Activated CD4-positive, CD25-positive, alpha-beta regulatory T cell treated with anti-CD3 and anti-CD28 coated beads, Interleukin-2, amount 50 U/mL, for 16 hours (primary cell): ENCODE measurements around the gene ZNF724.
"Not testable (repeated sequence)": the region's sequence is repeated elsewhere in the genome, so short reads cannot be mapped to it uniquely, and the experiment has no call there.

Experiments
- DNase-seq: peaks from one replicate; pipeline ENCODE4 v3.0.0-alpha.2; 2020; ENCODE audit warnings: low read depth, low spot score

ZNF724 gene

DNA sequence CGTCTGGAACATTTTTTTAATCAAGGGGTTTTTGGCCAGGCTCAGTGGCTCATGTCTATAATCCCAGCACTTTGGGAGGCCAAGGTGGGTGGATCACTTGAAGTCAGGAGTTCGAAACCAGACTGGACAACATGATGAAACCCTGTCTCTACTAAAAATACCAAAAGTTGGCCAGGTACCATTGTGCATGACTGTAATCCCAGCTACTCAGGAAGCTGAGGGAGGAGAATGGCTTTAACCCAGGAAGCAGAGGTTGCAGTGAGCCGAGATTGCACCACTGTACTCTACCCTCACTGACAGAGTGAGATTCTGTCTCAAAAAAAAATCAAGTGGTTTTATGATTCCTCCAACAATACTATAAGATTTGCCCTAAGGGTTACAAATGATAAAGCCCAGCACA lies 3.1 kb upstream of the ZNF724 start:
- not testable (repeated sequence) for DNase-seq

DNA sequence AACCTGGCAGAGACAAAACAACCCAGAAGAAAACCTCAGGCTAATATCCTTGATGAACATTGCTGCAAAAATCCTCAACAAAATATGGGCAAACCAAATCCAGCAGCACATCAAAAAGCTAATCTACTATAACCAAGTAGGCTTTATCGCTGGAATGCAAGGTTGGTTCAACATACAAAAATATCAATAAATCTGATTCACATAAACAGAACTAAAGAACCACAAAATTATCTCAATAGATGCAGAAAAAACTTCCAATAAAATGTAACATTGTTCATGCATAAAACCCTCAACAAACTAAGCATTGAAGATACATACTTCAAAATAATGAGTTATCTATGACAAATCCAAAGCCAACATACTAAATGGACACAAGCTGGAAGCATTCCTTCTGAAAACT lies 8.8 kb downstream of the ZNF724 start:
- DNase-seq = no peak

DNA sequence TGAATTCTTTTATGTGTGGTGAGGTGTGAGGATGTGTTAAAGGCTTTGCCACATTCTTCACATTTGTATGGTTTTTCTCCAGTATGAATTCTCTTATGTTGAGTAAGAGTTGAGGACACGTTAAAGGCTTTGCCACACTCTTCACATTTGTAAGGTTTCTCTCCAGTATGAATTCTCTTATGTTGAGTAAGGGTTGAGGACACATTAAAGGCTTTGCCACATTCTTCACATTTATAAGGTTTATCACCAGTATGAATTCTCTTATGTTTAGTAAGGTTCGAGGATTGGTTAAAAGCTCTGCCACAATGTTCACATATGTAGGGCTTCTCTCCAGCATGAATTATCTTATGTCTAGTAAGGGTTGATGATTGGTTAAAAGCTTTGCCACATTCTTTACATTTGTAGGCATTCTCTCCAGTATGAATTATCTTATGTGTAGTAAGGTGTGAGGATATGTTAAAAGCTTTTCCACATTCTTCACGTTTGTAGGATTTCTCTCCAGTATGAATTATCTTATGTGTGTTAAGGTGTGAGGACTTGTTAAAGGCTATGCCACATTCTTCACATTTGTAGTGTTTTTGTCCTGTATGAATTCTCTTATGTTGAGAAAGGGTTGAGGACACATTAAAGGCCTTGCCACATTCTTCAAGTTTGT lies 27.1 kb downstream of the ZNF724 start:
- no peak for DNase-seq

DNA sequence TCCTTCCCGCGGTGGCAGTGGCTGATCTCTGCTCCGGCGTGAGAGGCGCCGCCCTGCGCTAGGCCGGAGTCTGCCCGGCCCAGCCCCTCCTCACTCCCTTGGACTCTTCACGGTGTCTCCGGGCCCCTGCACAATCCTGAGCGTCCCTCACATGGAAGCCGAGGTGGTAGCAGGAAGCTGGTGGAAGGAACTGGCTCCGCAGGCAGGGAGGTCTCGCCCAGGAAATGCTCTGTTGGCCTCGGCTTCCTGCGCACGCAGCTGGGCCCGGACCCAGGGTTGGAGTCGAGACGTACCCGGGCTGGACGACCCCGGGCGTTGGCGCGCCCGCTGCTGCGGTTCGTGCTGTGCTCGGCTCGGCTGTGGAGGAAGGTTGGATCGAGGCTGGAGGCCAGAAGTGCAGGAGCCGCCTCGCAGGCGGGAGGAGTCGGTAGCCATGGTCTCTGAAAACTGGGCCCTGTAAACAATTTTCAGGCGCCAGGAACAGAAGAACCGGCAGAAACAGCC lies 46.3 kb downstream of the ZNF724 start:
- DNase-seq = no peak

- no peak for DNase-seq
Observed at GRCh38 chr19:23190341-23190740, 59.9 kb downstream of the ZNF724 start.

DNA sequence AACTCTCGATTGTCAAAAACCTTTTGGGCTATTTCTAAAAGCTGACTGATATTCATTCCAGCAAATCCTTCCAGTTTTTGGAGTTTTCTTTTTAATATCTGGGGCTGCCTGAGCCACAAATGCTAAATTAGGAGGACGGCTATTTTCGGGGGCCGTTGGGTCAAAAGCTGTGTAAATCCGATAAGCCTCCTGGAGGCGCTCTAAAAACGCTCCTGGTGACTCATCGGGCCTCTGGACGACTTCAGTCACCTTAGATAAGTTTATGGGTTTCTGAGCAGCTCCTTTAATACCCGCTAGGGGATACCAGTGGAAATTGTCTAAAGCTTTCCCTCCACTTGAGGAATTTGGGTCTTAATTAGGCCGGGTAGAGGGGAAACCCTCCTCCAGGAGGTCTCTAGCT lies 66.9 kb downstream of the ZNF724 start:
- DNase-seq = no peak
